Neuronal stem cell (in vitro differentiated cells): ENCODE results near the gene ZPR1.

Source experiments
- DNase-seq: peaks from one replicate; pipeline ENCODE4 v3.0.0-alpha.2; 2013; ENCODE audit warnings: low spot score
- H2AFZ ChIP-seq: one replicate; pipeline ENCODE4 v1.6.1; 2013; ENCODE audit warnings: mild to moderate bottlenecking, low read length, inconsistent platforms
- H2AK5ac ChIP-seq: 2 replicates; pipeline ENCODE4 v1.6.1; 2013; ENCODE audit warnings: low read depth, mild to moderate bottlenecking, inconsistent platforms, low read length, moderate library complexity, mixed read lengths
- H2BK120ac ChIP-seq: 2 replicates; pipeline ENCODE4 v1.6.1; 2013; ENCODE audit warnings: low read depth, mild to moderate bottlenecking, inconsistent platforms, low read length, moderate library complexity, mixed read lengths
- H2BK12ac ChIP-seq: one replicate; pipeline ENCODE4 v1.6.1; 2013; ENCODE audit warnings: low read length, inconsistent platforms
- H2BK15ac ChIP-seq: 2 replicates; pipeline ENCODE4 v1.6.1; 2013; ENCODE audit warnings: mild to moderate bottlenecking, low read length, inconsistent platforms, mixed read lengths
- H2BK5ac ChIP-seq: one replicate; pipeline ENCODE4 v1.6.1; 2013; ENCODE audit warnings: inconsistent platforms, mild to moderate bottlenecking, low read length, moderate library complexity
- H3K14ac ChIP-seq: one replicate; pipeline ENCODE4 v1.6.1; 2013; ENCODE audit warnings: low read length, inconsistent platforms
- H3K18ac ChIP-seq: 2 replicates; pipeline ENCODE4 v1.6.1; 2013; ENCODE audit warnings: low read length, inconsistent platforms
- H3K23ac ChIP-seq: 2 replicates; pipeline ENCODE4 v1.6.1; 2013; ENCODE audit warnings: low read depth, mild to moderate bottlenecking, mixed read lengths, low read length, inconsistent platforms; ENCODE audit not compliant: poor library complexity
- H3K27ac ChIP-seq: replicated peaks from 3 replicates; pipeline ENCODE4 v1.5.1; 2013; ENCODE audit warnings: low read length, inconsistent platforms
- H3K27me3 ChIP-seq, 3 experiments: 2 replicates each; pipeline ENCODE4 v1.6.1; 2013; ENCODE audit warnings: low read length in 3 of 3, mild to moderate bottlenecking in 2 of 3, inconsistent platforms in 1 of 3, low read depth in 1 of 3, mixed read lengths in 1 of 3, moderate library complexity in 1 of 3; ENCODE audit not compliant: control insufficient read depth in 3 of 3, insufficient read depth in 3 of 3
- H3K36me3 ChIP-seq, 2 donors: replicated peaks in 1 of 2; 2 replicates each; pipeline ENCODE4 v1.6.1; 2013; ENCODE audit warnings: low read length in 2 of 2; ENCODE audit not compliant: control insufficient read depth in 2 of 2, insufficient read depth in 2 of 2
- H3K4ac ChIP-seq: 2 replicates; pipeline ENCODE4 v1.6.1; 2013; ENCODE audit warnings: inconsistent platforms, mild to moderate bottlenecking, low read length, moderate library complexity
- H3K4me1 ChIP-seq, 2 donors: 1 replicate in 1 of 2; 2 replicates in 1 of 2; pipeline ENCODE4 v1.6.1; 2013; ENCODE audit warnings: low read length in 2 of 2, low read depth in 1 of 2; ENCODE audit not compliant: control insufficient read depth in 2 of 2, insufficient read depth in 1 of 2
- H3K4me2 ChIP-seq: one replicate; pipeline ENCODE4 v1.6.1; 2013; ENCODE audit warnings: mild to moderate bottlenecking, low read length, inconsistent platforms; ENCODE audit not compliant: insufficient read depth, poor library complexity, severe bottlenecking
- H3K4me3 ChIP-seq, 2 donors: 2 replicates each; pipeline ENCODE4 v1.5.1; 2013; ENCODE audit warnings: low read length in 2 of 2, mild to moderate bottlenecking in 2 of 2, inconsistent platforms in 1 of 2, moderate library complexity in 1 of 2
- H3K79me1 ChIP-seq: one replicate; pipeline ENCODE4 v1.6.1; 2013; ENCODE audit warnings: low read depth, mild to moderate bottlenecking, inconsistent platforms, low read length, moderate library complexity
- H3K9ac ChIP-seq: one replicate; pipeline ENCODE4 v1.6.1; 2013; ENCODE audit warnings: mild to moderate bottlenecking, low read depth, low read length, inconsistent platforms; ENCODE audit not compliant: poor library complexity
- H3K9me3 ChIP-seq, 2 donors: replicated peaks in 1 of 2; 2 replicates each; pipeline versions ENCODE3 to v1.6.1; 2013; ENCODE audit warnings: low read length in 2 of 2, mild to moderate bottlenecking in 2 of 2, inconsistent platforms in 1 of 2, low read depth in 1 of 2, mixed read lengths in 1 of 2, moderate library complexity in 1 of 2; ENCODE audit not compliant: control insufficient read depth in 2 of 2, insufficient read depth in 1 of 2
- H4K8ac ChIP-seq: one replicate; pipeline ENCODE4 v1.6.1; 2013; ENCODE audit warnings: low read depth, mild to moderate bottlenecking, inconsistent platforms, low read length, moderate library complexity
- H4K91ac ChIP-seq: one replicate; pipeline ENCODE4 v1.6.1; 2013; ENCODE audit warnings: low read length, low read depth, mild to moderate bottlenecking, inconsistent platforms; ENCODE audit not compliant: poor library complexity
- WGBS, 2 donors: extraction: QIAGEN DNeasy Blood & Tissue Kit; methylation state at CpG; one replicate each; pipeline ENCODE4 v1.1.7; 2013; ENCODE audit warnings: missing lambda C conversion rate in 2 of 2, mixed read lengths in 1 of 2; ENCODE audit not compliant: insufficient read length in 2 of 2, insufficient replicate concordance in 1 of 2; ENCODE audit errors: extremely low coverage in 2 of 2; 5-methylcytosine and 5-hydroxymethylcytosine counted together

ZPR1 gene

GRCh38 chr11:116787436-116787785, 412 bp downstream of the ZPR1 start:
- Histone ChIP-seq H2BK15ac (no peak overlapping the region), H3K27me3 (peaks cover 0 to 12% (median 3%) of the 10 kb centered on the region in 3 experiments), H3K9ac (peak overlapping the region; percentile 65), H2AK5ac (no peak overlapping the region), H3K4ac (no peak overlapping the region), H3K14ac (no peak overlapping the region), H3K23ac (no peak overlapping the region), H2AFZ (peak overlapping the region; percentile 86), H4K8ac (no peak overlapping the region), H3K27ac (no peak overlapping the region), H2BK5ac (peak overlapping the region; percentile 4), H3K4me3 (peak overlapping the region; percentile 58 to 90), H3K4me2 (peak overlapping the region; percentile 92), H3K36me3 (peaks cover 28 to 47% of the 10 kb centered on the region in 2 donors), H2BK12ac (no peak overlapping the region), H4K91ac (no peak overlapping the region), H3K4me1 (peaks cover 8 to 15% of the 10 kb centered on the region in 2 donors), H3K79me1 (no peaks in the 10 kb centered on the region), H2BK120ac (no peak overlapping the region), H3K9me3 (no peaks in the 10 kb centered on the region), H3K18ac (peak overlapping the region; percentile 42)
- DNase-seq, result no peak
- no CpG with 5 or more reads among the region's 15 CpGs for WGBS, 2 donors

- no peak for DNase-seq
- H3K4me3 ChIP-seq, result peak overlapping the region in 1 of 2 donors; percentile 58
- no peak overlapping the region for H2BK120ac ChIP-seq
Observed at GRCh38 chr11:116786966-116787365, 857 bp downstream of the ZPR1 start.

GRCh38 chr11:116786326-116786725, 1.5 kb downstream of the ZPR1 start:
- no peak for DNase-seq
- Histone ChIP-seq H3K23ac (no peak overlapping the region), H3K27me3 (peaks cover 0 to 12% (median 3%) of the 10 kb centered on the region in 3 experiments), H2BK12ac (no peak overlapping the region), H2AK5ac (no peak overlapping the region), H4K8ac (no peak overlapping the region), H3K79me1 (no peaks in the 10 kb centered on the region), H2BK15ac (no peak overlapping the region), H3K4me3 (peak overlapping the region in 1 of 2 donors; percentile 58), H3K18ac (no peak overlapping the region), H3K14ac (no peak overlapping the region), H3K27ac (no peak overlapping the region), H3K4ac (no peak overlapping the region), H2BK5ac (no peak overlapping the region), H3K36me3 (peaks cover 31 to 56% of the 10 kb centered on the region in 2 donors), H2AFZ (no peak overlapping the region), H2BK120ac (no peak overlapping the region), H3K9me3 (no peaks in the 10 kb centered on the region), H3K4me2 (no peak overlapping the region), H3K9ac (no peak overlapping the region), H4K91ac (no peak overlapping the region), H3K4me1 (peaks cover 8 to 12% of the 10 kb centered on the region in 2 donors)
- WGBS, 2 donors, result no CpG with 5 or more reads among the region's 2 CpGs

More at GRCh38 chr11:116786966-116787365, 857 bp downstream of the ZPR1 start:
- Histone ChIP-seq H3K36me3 (peaks cover 30 to 51% of the 10 kb centered on the region in 2 donors), H3K9me3 (no peaks in the 10 kb centered on the region), H2AK5ac (no peak overlapping the region), H3K18ac (no peak overlapping the region), H3K4me1 (peaks cover 8 to 15% of the 10 kb centered on the region in 2 donors), H2BK15ac (no peak overlapping the region), H3K14ac (no peak overlapping the region), H4K91ac (no peak overlapping the region), H3K9ac (no peak overlapping the region), H4K8ac (no peak overlapping the region), H2BK5ac (no peak overlapping the region), H3K4me2 (peak overlapping the region; percentile 92), H3K27me3 (peaks cover 0 to 12% (median 3%) of the 10 kb centered on the region in 3 experiments), H3K4ac (no peak overlapping the region), H3K23ac (no peak overlapping the region), H3K79me1 (no peaks in the 10 kb centered on the region), H2AFZ (peak overlapping the region; percentile 86), H2BK12ac (no peak overlapping the region), H3K27ac (no peak overlapping the region)
- WGBS, 2 donors, result no CpG with 5 or more reads among the region's 5 CpGs

GRCh38 chr11:116782728-116783127, 5.1 kb downstream of the ZPR1 start:
- no peak overlapping the region for H4K91ac ChIP-seq
- H2BK120ac ChIP-seq, result no peak overlapping the region
- no peak for DNase-seq
- H2AFZ ChIP-seq, result no peak overlapping the region
- no peak overlapping the region for H2BK15ac ChIP-seq
- no peaks in the 10 kb centered on the region for H3K9me3 ChIP-seq
- no peak overlapping the region for H3K9ac ChIP-seq
- no CpG with 5 or more reads among the region's 4 CpGs for WGBS, 2 donors
- no peak overlapping the region for H3K4me3 ChIP-seq
- no peak overlapping the region for H2BK5ac ChIP-seq
- H2AK5ac ChIP-seq, result no peak overlapping the region
- H2BK12ac ChIP-seq, result no peak overlapping the region
- H3K4me2 ChIP-seq, result no peak overlapping the region
- H3K79me1 ChIP-seq, result no peaks in the 10 kb centered on the region
- H3K4me1 ChIP-seq, result peaks cover 4 to 5% of the 10 kb centered on the region in 2 donors
- H3K27me3 ChIP-seq, result no peaks in the 10 kb centered on the region
- no peak overlapping the region for H3K18ac ChIP-seq
- no peak overlapping the region for H3K27ac ChIP-seq
- no peak overlapping the region for H3K23ac ChIP-seq
- no peak overlapping the region for H4K8ac ChIP-seq
- H3K36me3 ChIP-seq, result peaks cover 41 to 91% of the 10 kb centered on the region in 2 donors
- H3K4ac ChIP-seq, result no peak overlapping the region
- no peak overlapping the region for H3K14ac ChIP-seq
